Transverse colon (tissue), 4 donors: ENCODE measurements around the gene PSMD12.

ENCODE experiments used
- CTCF ChIP-seq, 5 experiments: fragments of 200-600 bp in 3 of 5; fragments of 450-650 bp in 2 of 5; sonication (generic) in 3 of 5; IDR thresholded peaks; 1 replicate in 2 of 5; 2 replicates in 3 of 5; pipeline ENCODE4 v1.5.1; 2016 to 2017; ENCODE audit warnings: antibody characterized with exemption in 5 of 5, inconsistent platforms in 3 of 5, mild to moderate bottlenecking in 2 of 5, moderate library complexity in 1 of 5
- POLR2A ChIP-seq: fragments of 450-650 bp; IDR thresholded peaks from one replicate; pipeline ENCODE4 v1.6.1; 2016; ENCODE audit warnings: antibody characterized with exemption, mild to moderate bottlenecking, moderate library complexity
- POLR2AphosphoS5 ChIP-seq, 3 donors: sonication (generic); formaldehyde crosslinking; IDR thresholded peaks; one replicate each; pipeline ENCODE4 v1.6.1; 2016; ENCODE audit warnings: antibody characterized with exemption in 3 of 3

- no peak for TF ChIP-seq CTCF (IDR thresholded peaks at IDR 0.05)
- TF ChIP-seq POLR2AphosphoS5 (IDR thresholded peaks at IDR 0.05), result no peak
- no peak for TF ChIP-seq POLR2A
Observed at GRCh38 chr17:67392111-67392510, 25.7 kb upstream of the PSMD12 start.
